NCI-H82 treated with DMSO at 0.1 percent for 48 hours (cell line): ENCODE measurements around the gene HYI.
"Not testable (repeated sequence)": the region's sequence is repeated elsewhere in the genome, so short reads cannot be mapped to it uniquely, and the experiment has no call there.

Experiments used
- DNase-seq: peaks from one replicate; lab custom pipeline; 2025; ENCODE audit not compliant: unreplicated experiment; lab: John Stamatoyannopoulos, UW

HYI gene

GRCh38 chr1:43430831-43431230, 22.9 kb downstream of the HYI start:
- no peak for DNase-seq

GRCh38 chr1:43427941-43428340, 25.8 kb downstream of the HYI start:
- DNase-seq, result no peak

- no peak for DNase-seq
Observed at GRCh38 chr1:43427524-43427923, 26.2 kb downstream of the HYI start.

GRCh38 chr1:43426221-43426620, 27.5 kb downstream of the HYI start:
- no peak for DNase-seq

- no peak for DNase-seq
Observed at GRCh38 chr1:43425045-43425444, 28.7 kb downstream of the HYI start.

DNA sequence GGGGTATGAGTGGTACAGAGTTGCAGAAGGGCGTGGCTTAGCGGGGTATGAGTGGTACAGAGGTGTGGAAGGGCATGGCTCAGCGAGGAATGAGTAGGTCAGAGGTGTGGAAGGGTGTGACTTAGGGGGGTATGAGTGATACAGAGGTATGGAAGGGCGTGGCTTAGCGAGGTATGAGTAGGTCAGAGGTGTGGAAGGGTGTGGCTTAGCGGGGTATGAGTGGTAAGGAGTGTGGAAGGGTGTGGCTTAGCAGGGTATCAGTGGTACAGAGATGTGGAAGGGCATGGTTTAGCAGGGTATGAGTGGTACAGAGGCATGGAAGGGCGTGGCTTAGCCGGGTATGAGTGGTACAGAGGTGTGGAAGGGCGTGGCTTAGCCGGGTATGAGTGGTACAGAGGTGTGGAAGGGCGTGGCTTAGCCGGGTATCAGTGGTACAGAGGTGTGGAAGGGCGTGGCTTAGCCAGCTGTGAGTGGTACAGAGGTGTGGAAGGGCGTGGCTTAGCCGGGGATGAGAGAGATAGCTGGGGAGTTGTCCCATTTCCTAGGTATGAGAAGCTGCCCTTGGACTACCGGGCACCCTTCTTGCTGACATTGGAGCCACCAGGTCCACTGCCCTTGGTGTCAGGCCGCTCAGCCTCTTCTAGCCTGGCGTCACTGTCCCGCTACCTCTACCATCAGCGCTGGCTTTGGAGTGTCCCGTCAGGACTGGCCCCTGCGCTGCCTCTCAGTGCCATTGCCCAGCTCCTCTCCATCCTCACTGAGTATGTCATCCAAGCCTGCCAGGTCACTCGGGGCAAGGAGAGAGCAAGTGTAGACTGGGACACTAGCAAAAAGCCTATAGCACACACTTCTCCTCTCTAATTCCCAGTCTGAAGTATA, 29.8 kb downstream of the HYI start:
- no peak for DNase-seq

- no peak for DNase-seq
Observed at GRCh38 chr1:43422995-43423671, 30.6 kb downstream of the HYI start.

- no peak for DNase-seq
Observed at GRCh38 chr1:43421976-43422750, 31.6 kb downstream of the HYI start.

DNA sequence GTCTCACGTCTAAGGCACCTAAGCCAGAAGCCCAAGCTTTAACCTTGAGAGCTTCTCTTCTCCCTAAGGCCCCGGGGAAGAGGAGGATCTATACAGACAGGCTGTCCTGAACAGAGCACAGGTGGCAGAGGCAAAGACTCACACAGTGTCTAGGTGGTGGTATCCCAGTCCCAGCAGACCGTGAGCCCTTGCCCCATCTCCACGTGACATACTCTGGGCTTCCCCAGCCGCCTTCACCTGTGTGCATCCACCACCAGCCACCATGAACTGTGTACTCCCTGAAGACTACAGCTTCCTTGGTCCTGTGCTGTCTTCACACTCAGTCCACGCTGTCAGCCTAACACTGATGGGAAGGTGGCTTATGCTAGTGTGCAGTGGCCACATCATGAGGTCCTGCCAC, 32.3 kb downstream of the HYI start:
- DNase-seq, result no peak

GRCh38 chr1:43420874-43421273, 32.9 kb downstream of the HYI start:
- DNase-seq, result no peak

DNA sequence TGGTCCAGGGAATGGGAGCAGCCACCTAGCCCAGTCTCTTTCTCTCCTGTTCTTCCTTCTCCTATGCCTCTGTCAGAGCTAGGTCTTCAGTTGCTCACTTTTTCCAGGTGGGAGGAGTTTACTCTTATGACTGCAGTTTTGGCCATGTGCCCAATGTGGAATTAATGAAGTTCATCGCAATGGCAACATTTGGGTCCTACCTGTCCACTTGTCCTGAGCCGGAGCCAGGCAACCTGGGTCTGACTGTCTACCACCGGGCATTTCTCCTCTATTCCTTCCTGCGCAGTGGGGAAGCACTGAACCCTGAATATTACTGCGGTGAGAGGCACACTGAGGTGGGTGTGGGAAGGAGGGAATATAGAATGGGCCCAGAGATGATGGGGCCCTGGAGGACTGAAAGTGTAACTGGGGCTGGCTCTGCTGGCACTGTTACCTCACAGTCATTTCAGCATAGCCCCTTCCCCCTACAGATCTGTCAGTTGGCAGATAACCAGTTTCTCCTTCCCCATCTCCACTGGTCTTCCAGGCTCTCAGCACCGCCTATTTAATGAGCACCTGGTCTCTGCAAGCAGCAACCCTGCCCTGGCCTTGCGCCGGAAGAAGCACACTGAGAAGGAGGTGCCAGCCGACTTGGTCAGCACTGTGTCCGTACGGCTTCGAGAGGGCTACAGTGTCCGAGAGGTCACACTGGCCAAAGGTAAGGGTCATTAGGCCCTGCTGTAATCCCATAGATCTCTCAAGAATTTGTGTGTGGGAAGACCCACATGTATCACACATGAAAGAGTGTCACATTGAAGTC, 33.9 kb downstream of the HYI start:
- DNase-seq, result no peak

DNA sequence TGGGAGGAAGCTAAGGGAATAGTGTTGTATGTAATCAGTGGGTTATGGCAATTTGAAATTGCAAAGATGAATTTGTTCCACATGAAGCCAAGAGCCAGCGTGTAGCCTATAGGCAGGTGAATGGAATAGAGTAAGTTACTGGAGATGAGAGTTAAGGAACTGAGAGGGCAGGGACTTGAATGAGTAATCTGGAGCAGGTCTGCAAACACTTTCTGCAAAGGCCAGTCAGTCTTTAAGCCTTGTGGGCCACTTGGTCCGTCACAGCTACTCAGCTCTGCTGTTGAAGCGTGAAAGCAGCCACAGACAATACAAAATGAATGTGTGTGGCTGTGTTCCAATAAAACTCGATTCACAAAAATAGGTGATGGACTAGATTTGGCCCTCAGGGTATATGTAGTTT, 34.9 kb downstream of the HYI start:
- no peak for DNase-seq

- DNase-seq, result no peak
Observed at GRCh38 chr1:43415901-43416300, 37.8 kb downstream of the HYI start.

DNA sequence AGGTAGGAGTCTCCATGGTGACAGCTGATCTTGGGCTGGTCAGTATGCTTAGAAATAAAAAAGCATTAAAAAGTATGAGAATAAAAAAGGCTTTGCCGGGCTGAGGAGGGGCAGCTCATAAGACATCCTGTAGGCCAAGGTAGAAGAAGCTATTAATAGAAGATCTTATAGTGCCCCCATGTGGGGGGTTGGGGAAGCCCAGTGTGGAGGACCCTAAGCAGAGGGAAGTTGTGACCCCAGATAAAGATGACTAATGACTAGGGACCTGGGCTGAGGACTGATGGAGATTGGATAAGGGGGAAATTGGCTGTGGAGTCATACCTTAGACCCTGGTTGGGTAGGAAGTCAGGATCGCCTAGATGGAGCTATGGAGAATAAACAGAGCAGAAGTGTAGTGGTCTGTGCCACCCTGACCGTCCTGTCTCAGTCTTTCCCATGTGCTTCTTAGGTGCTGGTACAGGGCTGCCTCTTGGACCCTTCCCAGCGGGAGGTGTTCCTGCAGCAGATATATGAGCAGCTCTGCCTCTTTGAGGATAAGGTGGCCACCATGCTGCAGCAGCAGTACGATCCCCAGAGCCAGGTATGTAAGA, 39.0 kb downstream of the HYI start:
- peak; percentile 64 for DNase-seq

DNA sequence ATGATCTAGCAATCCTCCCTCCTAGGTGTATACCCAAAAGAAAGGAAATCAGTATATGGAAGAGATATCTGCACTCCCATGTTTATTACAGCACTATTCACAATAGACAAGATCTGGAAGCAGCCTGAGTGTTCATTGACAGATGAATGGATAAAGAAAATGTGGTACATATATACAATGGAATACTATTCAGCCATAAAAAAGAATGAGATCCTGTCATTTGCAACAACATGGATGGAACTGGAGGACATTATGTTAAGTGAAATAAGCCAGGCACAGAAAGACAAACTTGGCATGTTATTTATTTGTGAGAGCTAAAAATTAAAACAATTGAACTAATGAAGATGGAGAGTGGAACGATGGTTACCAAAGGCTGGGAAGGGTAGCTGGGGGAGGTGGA, 40.3 kb downstream of the HYI start:
- DNase-seq, result not testable (repeated sequence)

- no peak for DNase-seq
Observed at GRCh38 chr1:43410571-43410970, 43.2 kb downstream of the HYI start.

- DNase-seq, result no peak
Observed at GRCh38 chr1:43405876-43406234, 47.9 kb downstream of the HYI start.

- no peak for DNase-seq
Observed at GRCh38 chr1:43405219-43405875, 48.4 kb downstream of the HYI start.

- DNase-seq, result no peak
Observed at GRCh38 chr1:43404353-43404752, 49.4 kb downstream of the HYI start.
